ENCODE data around the gene LETM1.

Gene LETM1

GRCh38 chr4:1802720-1803522 is 53.0 kb downstream of the LETM1 start:
- no peak overlapping the region for H3K27ac ChIP-seq
- H3K36me3 ChIP-seq = peaks cover 42% of the 10 kb centered on the region
- H3K4me3 ChIP-seq (ENCODE audit: low read depth, low read length) = no peak overlapping the region
- H3K9me3 ChIP-seq (ENCODE audit: severe bottlenecking) = no peaks in the 10 kb centered on the region
- DNase-seq = no peak
- H3K27me3 ChIP-seq (ENCODE audit: insufficient read depth, low read depth, severe bottlenecking) = no peaks in the 10 kb centered on the region
- TF ChIP-seq CTCF (IDR thresholded peaks at IDR 0.05; ENCODE audit: low read depth, low read length) = no peak

GRCh38 chr4:1802151-1802715 is 53.7 kb downstream of the LETM1 start:
- DNase-seq = no peak
- Histone ChIP-seq H3K27ac (no peak overlapping the region), H3K36me3 (peaks cover 38% of the 10 kb centered on the region)

GRCh38 chr4:1801286-1801958 is 54.5 kb downstream of the LETM1 start:
- H3K4me3 ChIP-seq (ENCODE audit: low read depth, low read length) = no peak overlapping the region
- no peaks in the 10 kb centered on the region for H3K9me3 ChIP-seq (ENCODE audit: severe bottlenecking)
- peaks cover 35% of the 10 kb centered on the region for H3K36me3 ChIP-seq
- TF ChIP-seq CTCF (IDR thresholded peaks at IDR 0.05; ENCODE audit: low read depth, low read length) = no peak
- no peaks in the 10 kb centered on the region for H3K27me3 ChIP-seq (ENCODE audit: insufficient read depth, low read depth, severe bottlenecking)
- no peak overlapping the region for H3K27ac ChIP-seq
- DNase-seq = no peak

More at GRCh38 chr4:1802151-1802715, 53.7 kb downstream of the LETM1 start:
- H3K27me3 ChIP-seq (ENCODE audit: insufficient read depth, low read depth, severe bottlenecking) = no peaks in the 10 kb centered on the region
- H3K9me3 ChIP-seq (ENCODE audit: severe bottlenecking) = no peaks in the 10 kb centered on the region
- no peak for TF ChIP-seq CTCF (IDR thresholded peaks at IDR 0.05; ENCODE audit: low read depth, low read length)
- no peak overlapping the region for H3K4me3 ChIP-seq (ENCODE audit: low read depth, low read length)

GRCh38 chr4:1800805-1801204 is 55.2 kb downstream of the LETM1 start:
- Histone ChIP-seq H3K27ac (no peak overlapping the region), H3K4me3 (ENCODE audit: low read depth, low read length) (no peak overlapping the region), H3K27me3 (ENCODE audit: insufficient read depth, low read depth, severe bottlenecking) (no peaks in the 10 kb centered on the region), H3K9me3 (ENCODE audit: severe bottlenecking) (no peaks in the 10 kb centered on the region), H3K36me3 (peaks cover 34% of the 10 kb centered on the region)
- DNase-seq = no peak
- no peak for TF ChIP-seq CTCF (IDR thresholded peaks at IDR 0.05; ENCODE audit: low read depth, low read length)

- Histone ChIP-seq H3K9me3 (ENCODE audit: severe bottlenecking) (no peaks in the 10 kb centered on the region), H3K27ac (no peak overlapping the region), H3K4me3 (ENCODE audit: low read depth, low read length) (no peak overlapping the region), H3K36me3 (peaks cover 28% of the 10 kb centered on the region), H3K27me3 (ENCODE audit: insufficient read depth, low read depth, severe bottlenecking) (no peaks in the 10 kb centered on the region)
- no peak for DNase-seq
- TF ChIP-seq CTCF (IDR thresholded peaks at IDR 0.05; ENCODE audit: low read depth, low read length) = no peak
These were observed 56.3 kb downstream of the LETM1 start for GRCh38 chr4:1799387-1800375.

Measured in WERI-Rb-1 (cell line).